Measurements from ENCODE around the gene CD300LF. TPM values are rescaled to one million over a fixed set of nuclear protein-coding genes. Genes with fewer than 3 reads are reported as not detected.

The CD300LF gene
- total RNA-seq, 4 donors from 2014 or later = 0.13 to 0.27 TPM; not detected in 2

GRCh38 chr17:74755533-74755932 lies 42.8 kb upstream of the CD300LF start:
- WGBS, 2 donors = 93 to 95% methylated on average over 8 of the region's 8 CpGs
- no peak for DNase-seq (ENCODE audit: low spot score in 2 of 2)
- intact Hi-C loops (cut with DNase I; ENCODE audit: low total_unique reads) = no loop called here
- TF ChIP-seq CTCF (IDR thresholded peaks at IDR 0.05) (no peak), POLR2A (IDR thresholded peaks at IDR 0.05) (no peak)
- H3K4me3 ChIP-seq (ENCODE audit: low read depth, poor library complexity, severe bottlenecking) = no peak overlapping the region

GRCh38 chr17:74754832-74755231 lies 42.1 kb upstream of the CD300LF start:
- no peak for DNase-seq (ENCODE audit: low spot score in 2 of 2)
- TF ChIP-seq CTCF (IDR thresholded peaks at IDR 0.05) (no peak), POLR2A (IDR thresholded peaks at IDR 0.05) (no peak)
- WGBS, 2 donors = 82 to 97% methylated on average over 3 of the region's 3 CpGs
- H3K4me3 ChIP-seq (ENCODE audit: low read depth, poor library complexity, severe bottlenecking) = no peak overlapping the region
- intact Hi-C loops (cut with DNase I; ENCODE audit: low total_unique reads) = no loop called here

GRCh38 chr17:74752822-74753401 lies 40.2 kb upstream of the CD300LF start:
- intact Hi-C loops (cut with DNase I; ENCODE audit: low total_unique reads) = no loop called here
- no peak for DNase-seq (ENCODE audit: low spot score in 2 of 2)
- WGBS, 2 donors = 81 to 87% methylated on average over 7 of the region's 7 CpGs
- H3K4me3 ChIP-seq (ENCODE audit: low read depth, poor library complexity, severe bottlenecking) = no peak overlapping the region
- no peak for TF ChIP-seq CTCF (IDR thresholded peaks at IDR 0.05)
- no peak for TF ChIP-seq POLR2A (IDR thresholded peaks at IDR 0.05)

- TF ChIP-seq POLR2A (IDR thresholded peaks at IDR 0.05) = no peak
- no peak for TF ChIP-seq CTCF (IDR thresholded peaks at IDR 0.05)
- 86 to 89% methylated on average over 9 of the region's 9 CpGs for WGBS, 2 donors
- no peak for DNase-seq (ENCODE audit: low spot score in 2 of 2)
- H3K4me3 ChIP-seq (ENCODE audit: low read depth, poor library complexity, severe bottlenecking) = no peak overlapping the region
- intact Hi-C loops (cut with DNase I; ENCODE audit: low total_unique reads) = no loop called here
These were observed 39.7 kb upstream of the CD300LF start for GRCh38 chr17:74752415-74752814.

GRCh38 chr17:74750327-74751069 lies 37.8 kb upstream of the CD300LF start:
- H3K4me3 ChIP-seq (ENCODE audit: low read depth, poor library complexity, severe bottlenecking) = no peak overlapping the region
- intact Hi-C loops (cut with DNase I; ENCODE audit: low total_unique reads) = no loop called here
- no peak for DNase-seq (ENCODE audit: low spot score in 2 of 2)
- no peak for TF ChIP-seq POLR2A (IDR thresholded peaks at IDR 0.05)
- WGBS, 2 donors = 41 to 44% methylated on average over 13 of the region's 13 CpGs

- peak overlapping the region; percentile 98 for H3K4me3 ChIP-seq (ENCODE audit: low read depth, poor library complexity, severe bottlenecking)
- TF ChIP-seq CTCF (IDR thresholded peaks at IDR 0.05) (no peak), POLR2A (IDR thresholded peaks at IDR 0.05) (no peak)
- WGBS, 2 donors = 46 to 68% methylated on average over 6 of the region's 6 CpGs
- no peak for DNase-seq (ENCODE audit: low spot score in 2 of 2)
- intact Hi-C loops (cut with DNase I; ENCODE audit: low total_unique reads) = no loop called here
These were observed 37.3 kb upstream of the CD300LF start for GRCh38 chr17:74750039-74750326.
